ENCODE measurements around the gene TCFL5. TPM values are rescaled to one million over a fixed set of nuclear protein-coding genes. Genes with fewer than 3 reads are reported as not detected.

Gene TCFL5
- total and polyA plus RNA-seq, 12 donors, result 2.5 to 8.3 (median 6.4) TPM

- peaks cover 0 to 12% (median 0%) of the 10 kb centered on the region in 9 donors for H3K36me3 ChIP-seq
- no peak overlapping the region for H3K27ac ChIP-seq
- H3K9me3 ChIP-seq, result no peaks in the 10 kb centered on the region
- intact Hi-C loops (cut with DNase I), result no loop called here
- TF ChIP-seq, protein P1, sequence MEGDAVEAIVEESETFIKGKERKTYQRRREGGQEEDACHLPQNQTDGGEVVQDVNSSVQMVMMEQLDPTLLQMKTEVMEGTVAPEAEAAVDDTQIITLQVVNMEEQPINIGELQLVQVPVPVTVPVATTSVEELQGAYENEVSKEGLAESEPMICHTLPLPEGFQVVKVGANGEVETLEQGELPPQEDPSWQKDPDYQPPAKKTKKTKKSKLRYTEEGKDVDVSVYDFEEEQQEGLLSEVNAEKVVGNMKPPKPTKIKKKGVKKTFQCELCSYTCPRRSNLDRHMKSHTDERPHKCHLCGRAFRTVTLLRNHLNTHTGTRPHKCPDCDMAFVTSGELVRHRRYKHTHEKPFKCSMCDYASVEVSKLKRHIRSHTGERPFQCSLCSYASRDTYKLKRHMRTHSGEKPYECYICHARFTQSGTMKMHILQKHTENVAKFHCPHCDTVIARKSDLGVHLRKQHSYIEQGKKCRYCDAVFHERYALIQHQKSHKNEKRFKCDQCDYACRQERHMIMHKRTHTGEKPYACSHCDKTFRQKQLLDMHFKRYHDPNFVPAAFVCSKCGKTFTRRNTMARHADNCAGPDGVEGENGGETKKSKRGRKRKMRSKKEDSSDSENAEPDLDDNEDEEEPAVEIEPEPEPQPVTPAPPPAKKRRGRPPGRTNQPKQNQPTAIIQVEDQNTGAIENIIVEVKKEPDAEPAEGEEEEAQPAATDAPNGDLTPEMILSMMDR (IDR thresholded peaks at IDR 0.05), result no peak
- H3K27me3 ChIP-seq, result no peaks in the 10 kb centered on the region
- no peak for DNase-seq
- no peak overlapping the region for H3K4me3 ChIP-seq
- ATAC-seq, result no peak
- 97 to 98% methylated on average over 10 of the region's 10 CpGs for WGBS, 2 donors
- H3K4me1 ChIP-seq, result no peaks in the 10 kb centered on the region
These were observed 18.0 kb downstream of the TCFL5 start for GRCh38 chr20:62843656-62844055.

DNA sequence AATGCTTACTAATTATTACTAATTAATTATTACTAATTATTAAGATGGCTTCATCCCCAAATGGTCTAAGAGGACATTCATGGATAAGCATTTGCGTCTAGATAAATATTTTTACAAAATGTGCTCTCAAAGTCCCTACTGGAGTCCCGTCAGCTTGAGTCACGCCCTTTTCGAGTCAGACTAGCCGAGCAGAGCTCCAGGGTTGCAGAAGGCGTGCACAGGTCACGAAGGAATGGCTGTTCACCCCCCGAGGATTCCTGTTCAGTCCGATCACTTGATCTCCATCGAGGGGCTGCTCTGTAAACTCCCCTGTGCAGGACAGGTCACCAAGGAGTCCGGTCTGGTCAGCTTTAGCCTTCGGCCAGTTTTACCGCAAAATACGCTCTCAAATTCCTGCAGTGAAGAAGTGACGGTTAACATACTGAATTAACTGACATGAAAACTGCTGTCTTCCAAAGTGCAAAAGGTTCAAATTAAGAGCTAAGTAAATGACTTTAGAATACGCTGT, 19.9 kb downstream of the TCFL5 start:
- Histone ChIP-seq H3K36me3 (peaks cover 0 to 12% (median 0%) of the 10 kb centered on the region in 9 donors), H3K4me1 (peaks cover 0 to 5% (median 0%) of the 10 kb centered on the region in 9 donors), H3K9me3 (no peaks in the 10 kb centered on the region), H3K27me3 (peaks cover 0 to 4% (median 0%) of the 10 kb centered on the region in 7 donors), H3K27ac (no peak overlapping the region), H3K4me3 (no peak overlapping the region)
- ATAC-seq, result no peak
- TF ChIP-seq, protein P1 (IDR thresholded peaks at IDR 0.05), result no peak
- no peak for DNase-seq
- intact Hi-C loops (cut with DNase I), result no loop called here
- WGBS, 2 donors, result 87 to 90% methylated on average over 16 of the region's 16 CpGs

DNA sequence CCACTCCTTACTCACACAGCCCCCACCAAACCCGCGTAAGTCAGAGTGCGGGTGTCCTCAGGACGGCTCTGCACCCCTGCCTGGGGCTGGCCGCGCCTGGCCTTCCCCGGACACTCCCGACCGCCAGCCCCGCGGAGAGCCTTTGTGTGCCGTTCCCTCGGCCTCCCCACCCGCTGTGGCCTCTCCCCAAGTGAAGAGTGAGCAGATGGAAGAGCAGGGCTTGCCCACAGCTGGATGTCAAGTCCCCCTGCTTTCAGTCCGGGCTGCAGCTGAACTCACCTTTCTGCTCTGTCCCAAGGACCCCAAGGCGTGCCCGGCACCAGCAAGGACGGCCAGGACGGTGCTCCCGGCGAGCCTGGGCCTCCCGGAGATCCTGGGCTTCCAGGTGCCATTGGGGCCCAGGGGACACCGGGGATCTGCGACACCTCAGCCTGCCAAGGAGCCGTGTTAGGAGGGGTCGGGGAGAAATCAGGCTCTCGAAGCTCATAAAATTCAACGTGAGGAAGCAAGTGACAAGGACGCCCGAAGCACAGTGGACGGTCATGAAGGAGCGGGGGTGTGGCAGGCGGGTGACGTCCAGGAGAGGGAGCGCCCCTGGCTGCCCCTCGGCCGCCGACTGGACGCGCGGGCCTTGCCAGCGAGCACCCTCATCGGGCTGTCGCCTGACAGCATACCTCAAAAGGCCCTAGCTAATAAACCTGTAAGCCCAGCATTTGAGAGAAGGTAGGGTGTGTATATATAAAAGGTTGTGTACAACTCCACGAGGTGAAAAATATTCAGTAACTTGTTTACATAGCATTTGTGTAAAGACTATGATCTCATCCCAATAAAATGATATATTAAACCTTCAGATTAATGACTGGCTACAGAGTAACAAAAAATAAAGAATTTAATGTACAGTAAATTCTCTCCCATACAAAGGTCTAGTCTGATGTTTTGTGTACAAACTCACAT, 21.1 kb downstream of the TCFL5 start:
- H3K4me3 ChIP-seq, result no peak overlapping the region
- no peak for DNase-seq

DNA sequence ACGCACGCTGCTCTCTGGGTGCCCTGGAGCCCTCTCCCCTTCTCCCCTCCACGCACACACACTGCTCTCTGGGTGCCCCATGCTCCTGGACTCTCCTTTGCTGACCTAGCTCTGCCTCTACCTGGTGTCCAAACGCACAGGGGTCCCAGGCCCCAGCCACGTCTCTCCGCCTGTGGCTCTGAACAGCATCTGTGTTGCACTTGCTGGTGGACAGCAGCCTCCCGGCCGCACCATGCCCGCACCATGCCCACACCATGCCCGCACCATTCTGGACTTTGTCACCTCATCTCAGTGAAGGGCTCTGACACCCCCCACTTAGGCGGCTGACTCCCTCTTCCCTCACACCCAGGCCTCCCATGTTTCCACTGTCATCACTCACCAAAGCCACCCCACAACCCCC, 21.8 kb downstream of the TCFL5 start:
- ATAC-seq (peak in 1 of 8 donors; percentile 11), DNase-seq (no peak)
- peaks cover 0 to 5% (median 0%) of the 10 kb centered on the region in 7 donors for H3K27me3 ChIP-seq
- no peak overlapping the region for H3K27ac ChIP-seq
- intact Hi-C loops (cut with DNase I), result no loop called here
- H3K4me3 ChIP-seq, result no peak overlapping the region
- TF ChIP-seq, protein P1 (IDR thresholded peaks at IDR 0.05), result no peak
- no peaks in the 10 kb centered on the region for H3K36me3 ChIP-seq
- 87% methylated on average over 11 of the region's 11 CpGs for WGBS, 2 donors
- H3K4me1 ChIP-seq, result peaks cover 0 to 5% (median 0%) of the 10 kb centered on the region in 9 donors
- H3K9me3 ChIP-seq, result no peaks in the 10 kb centered on the region

More for the DNA sequence above, 21.1 kb downstream of the TCFL5 start:
- Histone ChIP-seq H3K36me3 (peaks cover 0 to 5% (median 0%) of the 10 kb centered on the region in 9 donors), H3K27ac (no peak overlapping the region), H3K27me3 (peaks cover 0 to 5% (median 0%) of the 10 kb centered on the region in 7 donors), H3K4me1 (peaks cover 0 to 5% (median 0%) of the 10 kb centered on the region in 9 donors), H3K9me3 (no peaks in the 10 kb centered on the region)
- 83 to 84% methylated on average over 45 of the region's 45 CpGs for WGBS, 2 donors
- ATAC-seq, result peak in 1 of 8 donors; percentile 13
- TF ChIP-seq, protein P1 (IDR thresholded peaks at IDR 0.05), result no peak
- intact Hi-C loops (cut with DNase I), result no loop called here

Measured in heart right ventricle (tissue), 16 donors.